HG03460 (cell line): ENCODE data around the gene NOX4.
"Not testable (repeated sequence)": the region's sequence is repeated elsewhere in the genome, so short reads cannot be mapped to it uniquely, and the experiment has no call there.

ENCODE experiments used
- ATAC-seq: cut with Tn5 transposase; IDR thresholded peaks from one replicate; pipeline ENCODE4 v1.9.1; 2021; ENCODE audit not compliant: unreplicated experiment

The NOX4 gene

GRCh38 chr11:89463266-89463780, 27.9 kb downstream of the NOX4 start:
- ATAC-seq: no peak

DNA sequence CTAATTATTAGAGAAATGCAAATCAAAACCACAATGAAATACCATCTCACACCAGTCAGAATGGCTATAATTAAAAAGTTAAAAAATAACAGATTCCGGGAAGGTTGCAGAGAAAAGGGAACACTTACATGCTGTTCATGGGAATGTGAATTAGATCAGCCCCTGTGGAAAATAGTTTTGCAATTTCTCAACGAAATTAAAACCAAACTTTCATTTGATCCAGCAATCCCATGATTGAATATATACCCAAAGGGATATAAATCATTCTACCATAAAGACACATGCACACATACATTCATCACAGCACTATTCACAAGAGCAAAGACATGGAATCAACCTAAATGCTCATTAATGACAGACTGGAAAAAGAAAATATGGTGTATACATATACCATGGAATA, 32.5 kb downstream of the NOX4 start:
- ATAC-seq: no peak

- no peak for ATAC-seq
Measured at GRCh38 chr11:89457190-89457589, 34.0 kb downstream of the NOX4 start.

DNA sequence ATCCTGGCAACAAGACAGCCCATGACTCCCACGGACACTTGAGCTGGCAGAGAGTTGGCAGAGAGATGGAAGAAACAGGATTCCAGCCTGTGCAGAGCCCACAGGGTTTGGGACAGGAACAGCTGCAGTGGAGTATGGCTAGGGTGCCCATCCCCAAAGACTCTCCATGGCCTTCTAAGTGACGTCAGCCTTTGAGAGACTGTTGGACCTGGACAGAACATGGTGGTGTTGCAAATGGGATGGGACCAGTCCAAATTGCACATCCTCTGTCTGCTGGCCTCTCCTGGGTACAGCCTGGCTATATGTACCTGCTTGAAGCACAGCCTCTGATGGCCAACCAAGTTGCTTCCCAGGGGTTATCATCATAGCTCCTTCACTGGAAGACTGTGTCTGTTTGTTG, 34.5 kb downstream of the NOX4 start:
- no peak for ATAC-seq

GRCh38 chr11:89452780-89453179, 38.4 kb downstream of the NOX4 start:
- ATAC-seq: no peak

DNA sequence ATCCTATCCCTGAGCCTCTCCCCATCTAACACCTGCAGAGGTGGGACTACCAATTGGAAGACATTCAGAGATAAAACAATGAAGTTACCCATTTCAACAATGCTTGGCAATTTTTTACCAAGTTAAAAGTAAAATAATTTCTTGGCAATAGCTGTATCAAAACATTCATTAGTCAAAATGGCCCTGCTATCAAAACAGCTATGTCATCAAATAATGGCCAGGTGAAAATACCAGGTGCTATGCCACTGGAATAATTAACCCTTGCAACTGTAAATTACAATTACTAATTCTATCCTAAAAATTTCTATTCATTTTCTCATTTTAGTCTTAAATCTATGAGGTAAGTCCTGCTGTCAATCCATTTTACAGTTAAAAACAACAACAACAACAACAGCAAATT, 43.3 kb downstream of the NOX4 start:
- no peak for ATAC-seq

DNA sequence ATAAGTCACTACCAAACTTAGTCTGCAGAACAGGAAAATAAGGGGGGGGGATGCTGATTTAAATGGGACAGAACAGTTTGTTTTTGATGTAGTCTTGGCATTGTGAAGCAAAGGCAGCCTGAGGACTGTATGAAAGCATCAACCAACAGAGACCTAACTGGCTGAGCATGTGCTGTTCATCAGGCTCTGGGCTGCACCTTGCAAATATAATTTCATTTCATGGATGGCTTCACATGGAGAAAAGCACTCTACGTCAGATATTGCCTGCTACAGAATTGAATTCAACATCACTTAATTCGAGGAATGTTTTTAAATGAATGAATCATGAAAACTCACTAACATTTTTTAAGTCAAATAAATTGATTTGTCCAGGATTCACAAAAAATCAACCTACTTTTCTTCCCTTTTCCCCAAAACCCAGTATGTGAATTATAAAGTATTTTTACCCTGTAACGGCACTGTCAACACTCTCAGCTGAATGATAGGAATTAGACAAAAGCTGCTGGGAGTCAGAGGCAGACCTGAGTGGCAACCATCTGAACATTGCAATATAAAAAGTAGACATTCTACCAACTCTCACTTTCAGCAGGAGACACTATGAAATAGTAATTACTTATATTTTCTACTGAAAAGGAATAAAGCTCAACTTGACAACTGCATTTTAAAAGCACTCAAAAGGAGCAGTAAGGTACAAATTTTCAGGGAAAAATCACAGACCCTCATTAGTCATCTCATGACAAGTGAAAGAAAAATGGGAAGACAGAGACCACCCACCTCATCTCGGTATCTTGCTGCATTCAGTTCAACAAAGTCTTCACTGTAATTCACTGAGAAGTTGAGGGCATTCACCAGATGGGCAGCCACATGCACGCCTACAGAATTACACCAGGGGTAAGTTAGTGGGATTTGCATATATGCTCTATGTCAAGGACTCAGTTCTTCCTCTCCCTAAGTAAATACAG, 47.5 kb downstream of the NOX4 start:
- no peak for ATAC-seq

DNA sequence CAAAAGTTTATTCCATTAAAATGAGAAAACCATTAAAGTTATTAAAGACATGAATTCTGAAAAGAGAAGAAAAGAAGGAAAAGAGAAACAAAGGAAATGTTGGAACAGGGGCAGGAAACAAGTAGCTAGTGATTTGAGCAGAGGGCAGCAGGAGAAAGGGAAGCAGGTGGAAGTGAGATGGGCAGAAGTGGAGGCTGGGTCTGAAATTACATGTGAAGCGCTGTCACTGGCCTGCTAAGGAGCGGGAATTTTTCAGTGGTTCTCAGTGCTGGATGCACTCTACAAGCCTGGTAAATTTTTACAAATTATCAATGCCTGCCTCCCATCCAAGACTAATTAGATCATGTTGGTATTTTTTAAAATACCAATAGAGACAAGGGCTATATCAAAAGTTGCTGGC, 48.4 kb downstream of the NOX4 start:
- no peak for ATAC-seq

- no peak for ATAC-seq
Measured at GRCh38 chr11:89441606-89442005, 49.6 kb downstream of the NOX4 start.

GRCh38 chr11:89437317-89437716, 53.9 kb downstream of the NOX4 start:
- no peak for ATAC-seq

GRCh38 chr11:89436071-89436470, 55.1 kb downstream of the NOX4 start:
- no peak for ATAC-seq

GRCh38 chr11:89433278-89433677, 57.9 kb downstream of the NOX4 start:
- no peak for ATAC-seq

DNA sequence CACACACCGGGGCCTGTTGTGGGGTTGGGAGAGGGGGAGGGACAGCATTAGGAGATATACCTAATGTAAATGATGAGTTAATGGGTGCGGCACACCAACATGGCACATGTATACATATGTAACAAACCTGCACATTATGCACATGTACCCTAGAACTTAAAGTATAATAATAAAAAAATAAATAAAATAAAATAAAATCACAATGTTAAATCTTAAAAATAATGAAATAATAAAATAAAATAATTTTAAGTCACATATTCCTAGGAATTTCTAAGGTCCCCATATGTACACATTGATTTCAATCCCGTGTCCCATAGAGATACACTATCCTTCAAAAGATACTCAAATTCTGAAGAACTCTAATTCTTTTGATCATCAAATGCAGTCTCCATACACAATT, 59.0 kb downstream of the NOX4 start:
- ATAC-seq: not testable (repeated sequence)

GRCh38 chr11:89426501-89426900, 64.7 kb downstream of the NOX4 start:
- not testable (repeated sequence) for ATAC-seq

DNA sequence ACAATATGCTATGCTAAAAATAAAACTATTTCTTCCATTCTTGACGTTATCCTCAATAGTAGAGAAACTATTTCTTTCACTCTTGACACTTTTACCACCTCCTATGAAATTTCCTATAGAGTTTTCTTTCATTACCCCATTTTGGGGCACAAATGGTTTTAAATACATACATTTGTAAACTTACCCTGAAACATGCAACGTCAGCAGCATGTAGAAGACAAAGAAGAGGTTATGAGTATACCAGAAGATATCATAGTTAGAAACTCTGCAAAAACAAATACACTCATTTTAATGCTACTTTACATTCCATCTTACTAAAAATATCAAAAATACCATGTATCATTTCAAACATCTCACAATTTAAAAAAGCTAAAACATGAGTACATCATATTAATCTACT, 69.5 kb downstream of the NOX4 start:
- ATAC-seq: no peak

- no peak for ATAC-seq
Measured at GRCh38 chr11:89420981-89421380, 70.2 kb downstream of the NOX4 start.

- ATAC-seq: no peak
Measured at GRCh38 chr11:89416961-89417360, 74.2 kb downstream of the NOX4 start.

DNA sequence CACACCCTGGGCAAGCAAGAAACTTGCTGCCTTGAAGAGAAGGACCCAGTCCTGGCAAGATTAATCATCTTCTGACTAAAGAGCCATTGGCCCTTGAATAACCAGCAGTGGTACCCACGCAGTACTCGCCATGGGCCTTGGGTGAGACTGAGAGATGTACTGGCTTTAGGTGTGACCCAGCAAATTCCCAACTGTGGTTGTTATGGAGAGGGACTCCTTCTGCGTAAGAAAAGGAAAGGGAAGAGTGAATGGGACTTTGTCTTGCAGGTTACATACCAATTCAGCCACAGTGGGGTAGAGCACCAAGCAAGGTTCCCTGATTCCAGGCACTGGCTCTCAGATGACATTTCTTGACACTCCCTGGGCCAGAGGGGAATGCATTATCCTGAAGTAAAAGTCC, 80.1 kb downstream of the NOX4 start:
- not testable (repeated sequence) for ATAC-seq

DNA sequence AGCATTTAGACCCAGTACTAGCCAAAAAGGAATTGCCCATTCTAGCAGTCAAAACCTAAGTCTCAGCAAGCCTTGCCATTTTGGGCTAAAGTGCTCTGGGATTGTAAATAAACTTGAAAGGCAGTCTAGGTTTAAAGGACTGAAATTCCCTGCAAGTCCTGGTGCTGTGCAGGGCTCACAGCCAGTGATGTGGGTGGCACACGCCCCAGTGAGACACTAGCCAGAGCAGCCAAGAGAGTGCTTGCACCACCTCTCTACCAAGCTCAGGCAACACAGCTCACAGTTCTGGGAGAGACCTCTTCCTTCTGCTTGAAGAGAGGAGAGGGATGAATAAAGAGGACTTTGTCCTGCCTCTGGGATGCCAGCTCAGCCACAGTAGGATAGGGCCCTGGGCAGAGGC, 80.5 kb downstream of the NOX4 start:
- not testable (repeated sequence) for ATAC-seq

DNA sequence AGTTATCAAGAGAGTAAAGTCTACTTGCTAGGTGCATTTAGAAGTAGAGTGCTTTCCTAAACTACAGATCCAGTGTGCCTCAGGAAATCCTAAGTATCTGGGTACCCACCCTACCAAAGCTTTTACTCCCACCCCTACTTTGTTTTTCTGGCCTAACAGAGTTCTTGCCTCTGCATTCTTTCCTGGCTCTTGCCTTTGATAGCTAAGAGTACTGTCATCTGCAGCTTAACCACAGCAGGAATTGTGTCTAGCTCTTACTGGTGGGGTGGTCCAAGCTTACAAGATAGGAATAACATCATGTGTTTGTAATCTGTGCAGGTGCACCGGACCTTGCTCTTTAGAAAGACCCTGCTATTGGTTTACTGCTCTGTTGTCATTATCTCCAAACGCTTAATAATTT, 82.7 kb downstream of the NOX4 start:
- ATAC-seq: not testable (repeated sequence)

GRCh38 chr11:89405629-89406028, 85.5 kb downstream of the NOX4 start:
- no peak for ATAC-seq

- ATAC-seq: not testable (repeated sequence)
Measured at GRCh38 chr11:89391654-89392053, 99.5 kb downstream of the NOX4 start.

- ATAC-seq: not testable (repeated sequence)
Measured at GRCh38 chr11:89387501-89387900, 103.7 kb downstream of the NOX4 start.
